Breast epithelium (tissue), 4 donors: ENCODE results near the gene CTSE. TPM values are rescaled to one million over a fixed set of nuclear protein-coding genes. Genes with fewer than 3 reads are reported as not detected.

ENCODE experiments used
- DNase-seq, 2 donors: peaks; one replicate each; pipeline ENCODE4 v3.0.0-alpha.2; 2019; ENCODE audit warnings: low spot score in 2 of 2
- H3K27ac ChIP-seq, 2 donors: fragments of 200-600 bp; sonication (generic) in 1 of 2; one replicate each; pipeline ENCODE4 v1.5.1; 2016 to 2019; ENCODE audit warnings: mild to moderate bottlenecking in 1 of 2
- H3K27me3 ChIP-seq, 2 donors: fragments of 200-600 bp; sonication (generic) in 1 of 2; one replicate each; pipeline versions ENCODE4 v1.5.1 to v1.6.0; 2017 to 2019; ENCODE audit warnings: control low read depth in 1 of 2, mild to moderate bottlenecking in 1 of 2
- H3K36me3 ChIP-seq: fragments of 200-600 bp; one replicate; pipeline ENCODE4 v1.5.1; 2019
- H3K4me1 ChIP-seq, 2 donors: fragments of 200-600 bp; sonication (generic); one replicate each; pipeline ENCODE4 v1.5.1; 2016 to 2019; ENCODE audit warnings: control low read depth in 1 of 2
- H3K4me3 ChIP-seq, 3 donors: fragments of 200-600 bp; sonication (generic); 1 replicate in 2 of 3; 2 replicates in 1 of 3; pipeline ENCODE4 v1.5.1; 2016 to 2019; ENCODE audit warnings: mild to moderate bottlenecking in 3 of 3, moderate library complexity in 2 of 3
- H3K9me3 ChIP-seq, 2 donors: fragments of 200-600 bp; sonication (generic) in 1 of 2; one replicate each; pipeline ENCODE4 v1.5.1; 2016 to 2019; ENCODE audit warnings: control low read depth in 1 of 2
- CTCF ChIP-seq, 3 donors: fragments of 450-650 bp; IDR thresholded peaks; one replicate each; pipeline ENCODE4 v1.5.1; 2016 to 2017; ENCODE audit warnings: antibody characterized with exemption in 3 of 3, mild to moderate bottlenecking in 3 of 3, moderate library complexity in 3 of 3
- POLR2A ChIP-seq: fragments of 450-650 bp; IDR thresholded peaks from one replicate; pipeline ENCODE4 v1.6.1; 2016; ENCODE audit warnings: antibody characterized with exemption, mild to moderate bottlenecking, moderate library complexity
- POLR2AphosphoS5 ChIP-seq, 3 donors: sonication (generic); formaldehyde crosslinking; IDR thresholded peaks; one replicate each; pipeline ENCODE4 v1.6.1; 2017; ENCODE audit warnings: antibody characterized with exemption in 3 of 3
- intact Hi-C: fragments of 100-400 bp; cut with DNase I; formaldehyde crosslinking; loops from one replicate; pipeline ENCODE4 v1.15.1; 2023; ENCODE audit warnings: low total_unique reads
- total RNA-seq, 3 donors: library from RNA; depleted of rRNA; stranded (reverse); fragments of >200 nt; gene quantifications; one replicate each; pipeline ENCODE4 v1.1.0, GENCODE V29; 2016

Gene CTSE
- total RNA-seq, 3 donors from 2014 or later, result under 0.01 TPM; not detected in 2

- DNase-seq, result no peak
- no peak for TF ChIP-seq CTCF (IDR thresholded peaks at IDR 0.05)
- intact Hi-C loops, result no loop called here
- no peaks in the 10 kb centered on the region for H3K4me1 ChIP-seq
- H3K36me3 ChIP-seq, result no peaks in the 10 kb centered on the region
- H3K27ac ChIP-seq, result no peak overlapping the region
- H3K27me3 ChIP-seq, result no peaks in the 10 kb centered on the region
- no peaks in the 10 kb centered on the region for H3K9me3 ChIP-seq
- no peak overlapping the region for H3K4me3 ChIP-seq
These were observed 32.5 kb downstream of the CTSE start for GRCh38 chr1:205991237-205991636.

- no peak overlapping the region for H3K4me3 ChIP-seq
- H3K27me3 ChIP-seq, result no peaks in the 10 kb centered on the region
- H3K36me3 ChIP-seq, result no peaks in the 10 kb centered on the region
- no peak overlapping the region for H3K27ac ChIP-seq
- intact Hi-C loops, result no loop called here
- no peak for DNase-seq
- H3K4me1 ChIP-seq, result no peaks in the 10 kb centered on the region
- H3K9me3 ChIP-seq, result no peaks in the 10 kb centered on the region
- TF ChIP-seq POLR2AphosphoS5 (IDR thresholded peaks at IDR 0.05) (no peak), CTCF (IDR thresholded peaks at IDR 0.05) (no peak), POLR2A (no peak)
These were observed 33.5 kb downstream of the CTSE start for GRCh38 chr1:205990226-205990625.

DNA sequence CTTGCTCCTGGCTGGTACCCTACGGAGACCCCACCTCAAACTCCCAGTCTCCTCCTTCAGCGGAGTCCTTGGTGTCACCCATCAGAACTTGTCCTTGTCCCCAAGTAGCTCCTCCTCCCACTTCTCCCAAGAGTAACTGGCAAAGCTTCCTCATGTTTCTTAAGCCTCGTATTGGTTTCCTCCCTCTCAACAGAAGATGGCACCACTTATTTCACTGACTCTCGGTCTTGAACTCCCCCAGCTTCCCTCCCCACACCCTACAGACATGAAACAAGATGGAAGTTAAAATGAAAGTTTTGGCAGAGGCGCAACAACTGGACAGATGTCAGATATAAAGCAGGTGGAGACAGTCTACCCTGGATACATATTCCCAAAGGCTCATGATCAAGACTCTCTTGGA, 33.9 kb downstream of the CTSE start:
- no peak overlapping the region for H3K27ac ChIP-seq
- H3K4me1 ChIP-seq, result peaks cover 0 to 1% of the 10 kb centered on the region in 2 donors
- intact Hi-C loops, result no loop called here
- no peaks in the 10 kb centered on the region for H3K27me3 ChIP-seq
- no peaks in the 10 kb centered on the region for H3K9me3 ChIP-seq
- no peak for TF ChIP-seq POLR2AphosphoS5 (IDR thresholded peaks at IDR 0.05)
- no peak for TF ChIP-seq POLR2A
- no peak for TF ChIP-seq CTCF (IDR thresholded peaks at IDR 0.05)
- DNase-seq, result no peak
- no peaks in the 10 kb centered on the region for H3K36me3 ChIP-seq
- H3K4me3 ChIP-seq, result no peak overlapping the region

DNA sequence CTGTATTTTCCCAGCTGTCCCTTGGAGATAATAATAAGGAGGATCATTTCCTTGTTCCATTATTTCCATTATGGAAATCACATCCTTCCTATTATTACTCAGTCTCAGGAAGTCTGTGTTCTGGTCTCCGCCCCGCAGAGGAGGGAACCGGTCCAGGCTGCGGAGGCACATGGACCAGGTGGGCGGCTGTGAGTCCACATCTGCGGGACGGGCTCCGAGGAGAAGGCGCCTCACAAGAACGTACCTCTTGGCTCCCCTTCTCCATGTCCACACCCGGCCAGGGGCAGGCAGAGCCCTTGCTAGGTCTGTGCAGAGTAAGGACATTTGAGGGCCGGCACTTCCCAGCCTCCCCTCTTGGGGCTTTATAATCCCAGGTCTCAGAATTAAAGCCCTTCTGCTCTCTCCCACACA, 35.1 kb downstream of the CTSE start:
- TF ChIP-seq CTCF (IDR thresholded peaks at IDR 0.05) (no peak), POLR2A (no peak), POLR2AphosphoS5 (IDR thresholded peaks at IDR 0.05) (no peak)

GRCh38 chr1:205986861-205987260, 36.8 kb downstream of the CTSE start:
- Histone ChIP-seq H3K36me3 (no peaks in the 10 kb centered on the region), H3K27me3 (no peaks in the 10 kb centered on the region), H3K27ac (peak overlapping the region in 1 of 2 donors; percentile 23), H3K4me3 (no peak overlapping the region), H3K9me3 (no peaks in the 10 kb centered on the region), H3K4me1 (peaks cover 0 to 10% of the 10 kb centered on the region in 2 donors)
- TF ChIP-seq CTCF (IDR thresholded peaks at IDR 0.05) (no peak), POLR2AphosphoS5 (IDR thresholded peaks at IDR 0.05) (no peak)
- intact Hi-C loops, result no loop called here
- DNase-seq, result no peak

More for the DNA sequence above, 35.1 kb downstream of the CTSE start:
- DNase-seq, result no peak
- Histone ChIP-seq H3K36me3 (no peaks in the 10 kb centered on the region), H3K27ac (peak overlapping the region in 1 of 2 donors; percentile 15), H3K4me1 (peaks cover 0 to 10% of the 10 kb centered on the region in 2 donors), H3K9me3 (no peaks in the 10 kb centered on the region), H3K4me3 (no peak overlapping the region), H3K27me3 (no peaks in the 10 kb centered on the region)
- intact Hi-C loops, result no loop called here
